ENCODE data around the gene KATNB1. TPM values are rescaled to one million over a fixed set of nuclear protein-coding genes. Genes with fewer than 3 reads are reported as not detected.
"Not testable (repeated sequence)": the region's sequence is repeated elsewhere in the genome, so short reads cannot be mapped to it uniquely, and the experiment has no call there.

The KATNB1 gene
- total RNA-seq, 4 donors from 2014 or later = 6.4 to 21.5 (median 11.1) TPM

GRCh38 chr16:57743458-57743857 is 7.9 kb downstream of the KATNB1 start:
- Histone ChIP-seq H3K36me3 (peaks cover 0 to 82% of the 10 kb centered on the region in 2 donors), H3K27me3 (no peaks in the 10 kb centered on the region), H3K4me3 (no peak overlapping the region), H3K27ac (no peak overlapping the region), H3K9me3 (no peaks in the 10 kb centered on the region), H3K4me1 (no peaks in the 10 kb centered on the region)
- no peak for ATAC-seq
- 84% methylated on average over 7 of the region's 10 CpGs; no CpG with 5 or more reads in 1 of the 2 donors for WGBS, 2 donors (ENCODE audit: low coverage in 1 of 2)
- TF ChIP-seq, protein P1, sequence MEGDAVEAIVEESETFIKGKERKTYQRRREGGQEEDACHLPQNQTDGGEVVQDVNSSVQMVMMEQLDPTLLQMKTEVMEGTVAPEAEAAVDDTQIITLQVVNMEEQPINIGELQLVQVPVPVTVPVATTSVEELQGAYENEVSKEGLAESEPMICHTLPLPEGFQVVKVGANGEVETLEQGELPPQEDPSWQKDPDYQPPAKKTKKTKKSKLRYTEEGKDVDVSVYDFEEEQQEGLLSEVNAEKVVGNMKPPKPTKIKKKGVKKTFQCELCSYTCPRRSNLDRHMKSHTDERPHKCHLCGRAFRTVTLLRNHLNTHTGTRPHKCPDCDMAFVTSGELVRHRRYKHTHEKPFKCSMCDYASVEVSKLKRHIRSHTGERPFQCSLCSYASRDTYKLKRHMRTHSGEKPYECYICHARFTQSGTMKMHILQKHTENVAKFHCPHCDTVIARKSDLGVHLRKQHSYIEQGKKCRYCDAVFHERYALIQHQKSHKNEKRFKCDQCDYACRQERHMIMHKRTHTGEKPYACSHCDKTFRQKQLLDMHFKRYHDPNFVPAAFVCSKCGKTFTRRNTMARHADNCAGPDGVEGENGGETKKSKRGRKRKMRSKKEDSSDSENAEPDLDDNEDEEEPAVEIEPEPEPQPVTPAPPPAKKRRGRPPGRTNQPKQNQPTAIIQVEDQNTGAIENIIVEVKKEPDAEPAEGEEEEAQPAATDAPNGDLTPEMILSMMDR (IDR thresholded peaks at IDR 0.05) = no peak
- TF ChIP-seq POLR2AphosphoS5 (IDR thresholded peaks at IDR 0.05) = no peak
- no peak for TF ChIP-seq POLR2A (IDR thresholded peaks at IDR 0.05)
- no peak for TF ChIP-seq EP300 (IDR thresholded peaks at IDR 0.05)

DNA sequence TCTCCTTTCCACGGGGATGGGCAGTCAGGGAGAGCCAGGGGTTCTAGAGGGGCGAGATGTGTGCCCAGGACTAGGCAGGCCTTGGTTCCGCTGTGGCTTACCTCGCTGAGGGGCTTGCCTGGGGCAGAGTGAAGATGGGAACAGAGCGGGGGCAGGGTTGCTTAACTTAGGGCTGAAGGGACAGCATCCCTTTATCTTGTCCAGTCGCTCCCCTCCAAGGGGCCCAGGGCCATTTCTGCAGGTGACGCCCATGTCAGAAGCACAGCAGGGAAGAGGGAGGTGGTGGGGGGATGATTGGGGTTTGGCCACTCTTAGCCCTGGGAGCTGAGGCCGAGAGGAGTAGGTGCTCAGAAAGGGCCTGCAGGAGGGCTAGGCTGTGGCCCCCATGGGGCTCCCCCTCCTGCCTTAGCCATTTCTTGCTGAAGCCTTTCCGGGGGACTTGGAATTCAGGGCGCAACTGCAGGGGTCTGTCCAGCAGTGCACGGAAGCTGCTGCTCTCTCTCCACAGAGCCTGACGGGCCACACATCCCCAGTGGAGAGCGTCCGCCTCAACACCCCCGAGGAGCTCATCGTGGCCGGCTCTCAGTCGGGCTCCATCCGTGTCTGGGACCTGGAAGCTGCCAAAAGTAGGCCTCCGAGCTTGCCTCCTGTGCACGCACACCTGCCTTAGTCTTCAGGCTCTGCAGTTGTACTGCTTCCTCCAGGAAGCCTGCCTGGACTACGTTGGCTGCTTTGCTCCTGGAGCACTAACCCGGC is 8.5 kb downstream of the KATNB1 start:
- H3K4me1 ChIP-seq = no peaks in the 10 kb centered on the region
- TF ChIP-seq POLR2A (IDR thresholded peaks at IDR 0.05) (no peak), EP300 (IDR thresholded peaks at IDR 0.05) (no peak), POLR2AphosphoS5 (IDR thresholded peaks at IDR 0.05) (no peak)
- TF ChIP-seq, protein P1 (IDR thresholded peaks at IDR 0.05) = no peak
- H3K27me3 ChIP-seq = no peaks in the 10 kb centered on the region
- no peaks in the 10 kb centered on the region for H3K9me3 ChIP-seq
- no peak overlapping the region for H3K27ac ChIP-seq
- H3K4me3 ChIP-seq = no peak overlapping the region
- peaks cover 0 to 79% of the 10 kb centered on the region in 2 donors for H3K36me3 ChIP-seq
- WGBS, 2 donors (ENCODE audit: low coverage in 1 of 2) = 80% methylated on average over 2 of the region's 23 CpGs; no CpG with 5 or more reads in 1 of the 2 donors
- ATAC-seq = no peak

DNA sequence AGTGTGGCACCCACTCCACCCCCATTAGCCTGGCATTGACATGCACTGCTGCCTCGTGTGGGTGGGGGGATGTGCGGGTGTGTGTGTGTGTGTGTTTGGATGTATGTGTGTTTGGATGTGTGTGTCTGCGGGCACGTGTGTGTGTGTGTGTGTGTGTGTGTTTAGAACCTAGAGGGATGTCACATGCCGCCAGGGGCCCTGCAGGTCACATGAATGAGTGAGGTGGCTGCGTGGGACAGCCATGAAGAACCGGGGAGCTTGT is 9.0 kb downstream of the KATNB1 start:
- Histone ChIP-seq H3K27me3 (no peaks in the 10 kb centered on the region), H3K4me3 (no peak overlapping the region), H3K36me3 (peaks cover 0 to 80% of the 10 kb centered on the region in 2 donors), H3K27ac (no peak overlapping the region), H3K4me1 (no peaks in the 10 kb centered on the region), H3K9me3 (no peaks in the 10 kb centered on the region)
- WGBS, 2 donors (ENCODE audit: low coverage in 1 of 2) = 100% methylated on average over 3 of the region's 7 CpGs; no CpG with 5 or more reads in 1 of the 2 donors
- ATAC-seq = no peak
- TF ChIP-seq EP300 (IDR thresholded peaks at IDR 0.05) (no peak), POLR2AphosphoS5 (IDR thresholded peaks at IDR 0.05) (no peak), POLR2A (IDR thresholded peaks at IDR 0.05) (no peak)
- TF ChIP-seq, protein P1 (IDR thresholded peaks at IDR 0.05) = no peak

DNA sequence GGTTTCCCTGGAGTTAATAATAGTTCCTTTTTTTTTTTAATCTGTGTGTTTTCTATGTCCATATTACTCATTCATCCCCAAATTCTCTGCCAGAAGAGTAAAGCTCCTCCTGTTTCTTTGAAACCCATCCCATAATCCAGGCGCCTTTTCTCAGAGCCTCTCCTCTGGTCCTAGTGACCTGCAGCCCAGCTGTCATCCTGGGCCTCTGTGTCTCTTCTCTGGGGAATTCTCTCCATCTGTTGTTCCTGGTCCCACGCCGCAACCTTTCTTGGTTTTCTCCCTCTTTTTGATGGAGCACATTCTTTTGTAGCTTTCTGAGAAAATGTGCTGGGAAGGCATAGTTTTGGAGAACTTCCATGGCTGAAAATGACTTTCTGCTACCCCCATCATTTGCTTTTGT is 10.2 kb downstream of the KATNB1 start:
- Histone ChIP-seq H3K4me1 (no peaks in the 10 kb centered on the region), H3K27me3 (no peaks in the 10 kb centered on the region), H3K36me3 (peaks cover 0 to 80% of the 10 kb centered on the region in 2 donors), H3K27ac (no peak overlapping the region), H3K9me3 (no peaks in the 10 kb centered on the region), H3K4me3 (no peak overlapping the region)
- TF ChIP-seq POLR2AphosphoS5 (IDR thresholded peaks at IDR 0.05) (no peak), POLR2A (IDR thresholded peaks at IDR 0.05) (no peak), EP300 (IDR thresholded peaks at IDR 0.05) (no peak)
- TF ChIP-seq, protein P1 (IDR thresholded peaks at IDR 0.05) = no peak
- WGBS, 2 donors (ENCODE audit: low coverage in 1 of 2) = 75% methylated on average over 3 of the region's 3 CpGs; no CpG with 5 or more reads in 1 of the 2 donors
- ATAC-seq = no peak

GRCh38 chr16:57746316-57746715 is 10.7 kb downstream of the KATNB1 start:
- not testable (repeated sequence) for H3K27me3 ChIP-seq, H3K27ac ChIP-seq, ATAC-seq, H3K9me3 ChIP-seq, H3K4me1 ChIP-seq, H3K4me3 ChIP-seq
- H3K36me3 ChIP-seq = peaks cover 0 to 85% of the 10 kb centered on the region in 2 donors
- 60% methylated on average over 1 of the region's 7 CpGs; no CpG with 5 or more reads in 1 of the 2 donors for WGBS, 2 donors (ENCODE audit: low coverage in 1 of 2)
